Stomach smooth muscle (tissue), 2 donors: Measurements from ENCODE around the gene KCND3.
A peak's percentile ranks its signal among the peaks of the same experiment; 100 is the strongest.

ENCODE experiments used
- H3K27ac ChIP-seq: one replicate; pipeline ENCODE4 v1.7.0; 2013; ENCODE audit warnings: mild to moderate bottlenecking, low read length, inconsistent platforms
- H3K27me3 ChIP-seq, 2 donors: one replicate each; pipeline ENCODE4 v1.7.0; 2013; ENCODE audit warnings: low read length in 2 of 2; ENCODE audit not compliant: insufficient read depth in 2 of 2, control insufficient read depth in 1 of 2
- H3K36me3 ChIP-seq, 2 donors: one replicate each; pipeline ENCODE4 v1.7.0; 2013; ENCODE audit warnings: low read length in 2 of 2; ENCODE audit not compliant: control insufficient read depth in 2 of 2, insufficient read depth in 2 of 2
- H3K4me1 ChIP-seq: one replicate; pipeline ENCODE4 v1.7.0; 2013; ENCODE audit warnings: low read length; ENCODE audit not compliant: control insufficient read depth, insufficient read depth
- H3K4me3 ChIP-seq, 2 donors: one replicate each; pipeline ENCODE4 v1.7.0; 2013; ENCODE audit warnings: low read length in 2 of 2
- H3K9ac ChIP-seq, 2 donors: one replicate each; pipeline ENCODE4 v1.7.0; 2013; ENCODE audit warnings: low read length in 2 of 2, mild to moderate bottlenecking in 1 of 2
- H3K9me3 ChIP-seq, 2 donors: one replicate each; pipeline ENCODE4 v1.7.0; 2013; ENCODE audit warnings: low read length in 2 of 2; ENCODE audit not compliant: control insufficient read depth in 2 of 2
- donor health status: healthy.
- donor health status: Pancreatic carcinoma.

Gene KCND3

GRCh38 chr1:111882986-111883560 is 106.4 kb downstream of the KCND3 start:
- Histone ChIP-seq H3K27ac (no peak overlapping the region), H3K4me3 (no peak overlapping the region)

GRCh38 chr1:111882559-111882958 is 106.9 kb downstream of the KCND3 start:
- Histone ChIP-seq H3K4me1 (peaks cover 49% of the 10 kb centered on the region), H3K9ac (no peak overlapping the region), H3K4me3 (no peak overlapping the region), H3K36me3 (no peaks in the 10 kb centered on the region), H3K9me3 (no peaks in the 10 kb centered on the region), H3K27me3 (no peaks in the 10 kb centered on the region), H3K27ac (no peak overlapping the region)

More at GRCh38 chr1:111882986-111883560, 106.4 kb downstream of the KCND3 start:
- Histone ChIP-seq H3K27me3 (no peaks in the 10 kb centered on the region), H3K9ac (no peak overlapping the region), H3K4me1 (peaks cover 46% of the 10 kb centered on the region), H3K9me3 (no peaks in the 10 kb centered on the region), H3K36me3 (no peaks in the 10 kb centered on the region)

- H3K4me3 ChIP-seq = peak overlapping the region; percentile 27 to 47
- H3K9ac ChIP-seq = peak overlapping the region in 1 of 2 donors; percentile 29
- H3K27me3 ChIP-seq = no peaks in the 10 kb centered on the region
- H3K36me3 ChIP-seq = no peaks in the 10 kb centered on the region
- peak overlapping the region; percentile 70 for H3K27ac ChIP-seq
- peaks cover 59% of the 10 kb centered on the region for H3K4me1 ChIP-seq
- no peaks in the 10 kb centered on the region for H3K9me3 ChIP-seq
Measured at GRCh38 chr1:111880881-111881837, 108.3 kb downstream of the KCND3 start.

- no peaks in the 10 kb centered on the region for H3K36me3 ChIP-seq
- H3K4me1 ChIP-seq = peaks cover 77% of the 10 kb centered on the region
- H3K9ac ChIP-seq = no peak overlapping the region
- H3K4me3 ChIP-seq = no peak overlapping the region
- no peaks in the 10 kb centered on the region for H3K27me3 ChIP-seq
- H3K27ac ChIP-seq = peak overlapping the region; percentile 70
- no peaks in the 10 kb centered on the region for H3K9me3 ChIP-seq
Measured at GRCh38 chr1:111879081-111879480, 110.4 kb downstream of the KCND3 start.

- no peaks in the 10 kb centered on the region for H3K36me3 ChIP-seq
- peak overlapping the region; percentile 60 for H3K27ac ChIP-seq
- H3K27me3 ChIP-seq = no peaks in the 10 kb centered on the region
- H3K9me3 ChIP-seq = no peaks in the 10 kb centered on the region
- H3K9ac ChIP-seq = no peak overlapping the region
- peaks cover 79% of the 10 kb centered on the region for H3K4me1 ChIP-seq
- H3K4me3 ChIP-seq = no peak overlapping the region
Measured at GRCh38 chr1:111878649-111879048, 110.8 kb downstream of the KCND3 start.

- H3K4me1 ChIP-seq = peaks cover 79% of the 10 kb centered on the region
- H3K36me3 ChIP-seq = no peaks in the 10 kb centered on the region
- H3K4me3 ChIP-seq = no peak overlapping the region
- peak overlapping the region; percentile 60 for H3K27ac ChIP-seq
- no peaks in the 10 kb centered on the region for H3K9me3 ChIP-seq
- no peak overlapping the region for H3K9ac ChIP-seq
- no peaks in the 10 kb centered on the region for H3K27me3 ChIP-seq
Measured at GRCh38 chr1:111878091-111878490, 111.4 kb downstream of the KCND3 start.

- no peak overlapping the region for H3K9ac ChIP-seq
- no peak overlapping the region for H3K27ac ChIP-seq
- H3K36me3 ChIP-seq = no peaks in the 10 kb centered on the region
- no peaks in the 10 kb centered on the region for H3K9me3 ChIP-seq
- H3K4me3 ChIP-seq = no peak overlapping the region
- H3K27me3 ChIP-seq = no peaks in the 10 kb centered on the region
- peaks cover 68% of the 10 kb centered on the region for H3K4me1 ChIP-seq
Measured at GRCh38 chr1:111876631-111877030, 112.8 kb downstream of the KCND3 start.

- peak overlapping the region in 1 of 2 donors; percentile 35 for H3K4me3 ChIP-seq
- H3K9ac ChIP-seq = no peak overlapping the region
- no peaks in the 10 kb centered on the region for H3K9me3 ChIP-seq
- H3K27me3 ChIP-seq = no peaks in the 10 kb centered on the region
- no peak overlapping the region for H3K27ac ChIP-seq
- H3K4me1 ChIP-seq = peaks cover 58% of the 10 kb centered on the region
- no peaks in the 10 kb centered on the region for H3K36me3 ChIP-seq
Measured at GRCh38 chr1:111875640-111876039, 113.8 kb downstream of the KCND3 start.

- Histone ChIP-seq H3K27ac (no peak overlapping the region), H3K4me3 (no peak overlapping the region), H3K36me3 (no peaks in the 10 kb centered on the region), H3K9ac (no peak overlapping the region), H3K9me3 (no peaks in the 10 kb centered on the region), H3K4me1 (peaks cover 40% of the 10 kb centered on the region), H3K27me3 (no peaks in the 10 kb centered on the region)
Measured at GRCh38 chr1:111873460-111874030, 115.9 kb downstream of the KCND3 start.

GRCh38 chr1:111870181-111870580 is 119.3 kb downstream of the KCND3 start:
- no peak overlapping the region for H3K9ac ChIP-seq
- no peaks in the 10 kb centered on the region for H3K9me3 ChIP-seq
- H3K27ac ChIP-seq = no peak overlapping the region
- H3K27me3 ChIP-seq = no peaks in the 10 kb centered on the region
- peaks cover 13% of the 10 kb centered on the region for H3K4me1 ChIP-seq
- no peak overlapping the region for H3K4me3 ChIP-seq
- no peaks in the 10 kb centered on the region for H3K36me3 ChIP-seq
